GM12878 (cell line): ENCODE measurements around the gene BTG2. TPM values are rescaled to one million over a fixed set of nuclear protein-coding genes. Genes with fewer than 3 reads are reported as not detected.
A peak's percentile ranks its signal among the peaks of the same experiment; 100 is the strongest.

Experiments
- ATAC-seq: fragments of 200-7000 bp; cut with Tn5 transposase; 3 replicates; pipeline ENCODE4 v1.9.1; 2020; ENCODE audit warnings: mild to moderate bottlenecking, moderate library complexity
- BruUV-seq: library from RNA; stranded (reverse); fragments of 400-500 nt; replicated peaks from 2 replicates; lab custom pipeline; 2021; lab: Mats Ljungman, UMichigan
- CTCF ChIA-PET: fragments of 300-600 bp; sonication (Branson Sonifier 250); formaldehyde crosslinking; extraction: SDS; loops from one replicate; lab custom pipeline; 2021; ENCODE audit warnings: inconsistent platforms; lab: Yijun Ruan, JAX
- POLR2A ChIA-PET: fragments of 350-600 bp; formaldehyde crosslinking; extraction: SDS; loops from one replicate; lab custom pipeline; 2021; ENCODE audit warnings: inconsistent platforms; lab: Charles Lee
- RAD21 ChIA-PET: fragments of 300-600 bp; sonication (Branson Sonifier 250); formaldehyde crosslinking; loops from one replicate; lab custom pipeline; 2023; ENCODE audit warnings: antibody characterized with exemption; ENCODE audit not compliant: unreplicated experiment; lab: Charles Lee
- SMC1A ChIA-PET: fragments of 300-600 bp; sonication (Branson Sonifier 250); formaldehyde crosslinking; loops from one replicate; lab custom pipeline; 2023; ENCODE audit not compliant: unreplicated experiment, uncharacterized antibody; lab: Charles Lee
- DNase-seq: peaks from one replicate; pipeline ENCODE4 v3.0.0-alpha.2; 2011; ENCODE audit warnings: low read depth, low spot score
- FAIRE-seq: peaks from 3 replicates; lab custom pipeline; 2011; peaks lifted over from hg19 to GRCh38; lab: Jason Lieb, UNC
- H2AFZ ChIP-seq: 2 replicates; pipeline ENCODE4 v1.6.0; 2011; ENCODE audit warnings: low read depth, low read length, control low read depth; ENCODE audit not compliant: control insufficient read depth
- H3K27ac ChIP-seq: 2 replicates; pipeline ENCODE4 v1.5.1; 2011; ENCODE audit warnings: control low read depth; ENCODE audit not compliant: control insufficient read depth, insufficient read depth
- H3K27me3 ChIP-seq, 2 experiments: replicated peaks in 1 of 2; 2 replicates each; pipeline versions ENCODE4 v1.6.0 to v1.6.1; 2011; ENCODE audit warnings: low read length in 1 of 2; ENCODE audit not compliant: control insufficient read depth in 2 of 2, insufficient read depth in 2 of 2
- H3K36me3 ChIP-seq, 2 experiments: 2 replicates each; pipeline ENCODE4 v1.5.1; 2011; ENCODE audit warnings: low read length in 1 of 2; ENCODE audit not compliant: control insufficient read depth in 2 of 2, insufficient read depth in 2 of 2
- H3K4me1 ChIP-seq: 2 replicates; pipeline ENCODE4 v1.6.1; 2011; ENCODE audit warnings: mild to moderate bottlenecking, low read length, moderate library complexity, mixed read lengths; ENCODE audit not compliant: control insufficient read depth, insufficient read depth
- H3K4me2 ChIP-seq: 2 replicates; pipeline ENCODE4 v1.6.0; 2011; ENCODE audit warnings: control low read depth; ENCODE audit not compliant: control insufficient read depth, insufficient read depth
- H3K4me3 ChIP-seq: fragments of 200-600 bp; sonication (generic); 2 replicates; pipeline ENCODE4 v1.5.1; 2016
- H3K79me2 ChIP-seq: 2 replicates; pipeline ENCODE4 v1.6.0; 2011; ENCODE audit warnings: low read length; ENCODE audit not compliant: control insufficient read depth, insufficient read depth
- H3K9ac ChIP-seq: 2 replicates; pipeline ENCODE4 v1.8.0; 2011; ENCODE audit warnings: low read length, control low read depth, mixed read lengths; ENCODE audit not compliant: control insufficient read depth, insufficient read depth
- H3K9me3 ChIP-seq: replicated peaks from 3 replicates; pipeline ENCODE4 v1.5.1; 2011; ENCODE audit warnings: mild to moderate bottlenecking, low read length; ENCODE audit not compliant: control insufficient read depth, insufficient read depth
- H4K20me1 ChIP-seq: 2 replicates; pipeline ENCODE4 v1.6.0; 2011; ENCODE audit not compliant: control insufficient read depth, insufficient read depth
- E4F1 ChIP-seq: fragments of 450-650 bp; IDR thresholded peaks from 2 replicates; pipeline ENCODE4 v1.6.1; 2018; ENCODE audit warnings: borderline replicate concordance, mild to moderate bottlenecking; ENCODE audit not compliant: partially characterized antibody
- FOXK2 ChIP-seq: fragments of 450-650 bp; IDR thresholded peaks from 2 replicates; pipeline ENCODE4 v1.6.1; 2017; ENCODE audit warnings: mild to moderate bottlenecking, moderate library complexity
- IKZF2 ChIP-seq, 2 experiments: fragments of 450-650 bp; IDR thresholded peaks; 2 replicates each; pipeline ENCODE4 v1.6.1; 2017; ENCODE audit warnings: mild to moderate bottlenecking in 2 of 2, moderate library complexity in 2 of 2
- JUND ChIP-seq: IDR thresholded peaks from 2 replicates; pipeline ENCODE4 v1.6.1; 2012; ENCODE audit warnings: low read depth, mild to moderate bottlenecking, low read length, improper control_type of control experiment, moderate library complexity
- KLF5 ChIP-seq: fragments of 450-650 bp; IDR thresholded peaks from 2 replicates; pipeline ENCODE4 v1.6.1; 2014; ENCODE audit warnings: mild to moderate bottlenecking; ENCODE audit not compliant: partially characterized antibody
- MEF2A ChIP-seq: IDR thresholded peaks from 2 replicates; pipeline ENCODE4 v1.6.1; 2011; ENCODE audit warnings: low read depth, mild to moderate bottlenecking, low read length, moderate library complexity; ENCODE audit not compliant: insufficient read depth
- NR2C2 ChIP-seq: IDR thresholded peaks from 2 replicates; pipeline ENCODE4 v1.6.1; 2011; ENCODE audit warnings: borderline replicate concordance, low read depth; ENCODE audit not compliant: control insufficient read depth, insufficient read length
- SMC3 ChIP-seq: IDR thresholded peaks from 2 replicates; pipeline ENCODE4 v1.6.1; 2011; ENCODE audit warnings: low read length, improper control_type of control experiment, borderline replicate concordance
- USF1 ChIP-seq: IDR thresholded peaks from 2 replicates; pipeline ENCODE4 v1.6.1; 2011; ENCODE audit warnings: borderline replicate concordance, low read depth, mild to moderate bottlenecking, moderate library complexity, mixed read lengths, low read length; ENCODE audit not compliant: insufficient read depth; ENCODE audit errors: extremely low read length
- ZBTB33 ChIP-seq: fragments of 450-650 bp; IDR thresholded peaks from 2 replicates; pipeline ENCODE4 v1.6.1; 2017; ENCODE audit warnings: mild to moderate bottlenecking
- ZBTB40 ChIP-seq: fragments of 450-650 bp; IDR thresholded peaks from 2 replicates; pipeline ENCODE4 v1.6.1; 2016; ENCODE audit warnings: mild to moderate bottlenecking, moderate library complexity, borderline replicate concordance
- WGBS: methylation state at CpG from one replicate; pipeline ENCODE4 v1.1.6; 2016; ENCODE audit warnings: low lambda C conversion rate; ENCODE audit not compliant: insufficient replicate concordance, insufficient coverage; ENCODE audit errors: missing lambda C conversion rate; 5-methylcytosine and 5-hydroxymethylcytosine counted together
- in situ Hi-C: fragments of 300-500 bp; cut with MboI; formaldehyde crosslinking; loops from 9 replicates; pipeline ENCODE4 v1.14.3; 2018; ENCODE audit warnings: mixed read lengths
- intact Hi-C: fragments of 100-400 bp; cut with micrococcal nuclease; formaldehyde crosslinking; loops from one replicate; pipeline ENCODE4 v1.14.2; 2022; ENCODE audit not compliant: unreplicated experiment
- polyA plus RNA-seq, 11 experiments: library from polyadenylated mRNA; depleted of rRNA in 4 of 11; unstranded in 6 of 11; stranded (reverse) in 5 of 11; fragments of >200 nt; fragmentation: Nextera tagmentation in 4 of 11; fragmentation: Illumina TruSeq in 1 of 11; extraction: Ambion mirVana in 4 of 11; extraction: Trizol in 1 of 11; gene quantifications; 1 replicate in 1 of 11; 2 replicates in 10 of 11; pipeline versions ENCODE4 v1.2.1 to v1.2.3, GENCODE V29; 2011 to 2016; ENCODE audit warnings: inconsistent platforms in 2 of 11, missing spikeins in 2 of 11, low read depth in 1 of 11
- total RNA-seq, 4 experiments: library from RNA; depleted of rRNA in 3 of 4; stranded (reverse); fragments of >200 nt in 3 of 4; fragmentation: Illumina TruSeq in 1 of 4; extraction: Trizol in 1 of 4; gene quantifications; 2 replicates each; pipeline versions ENCODE4 v1.2.1 to v1.2.3, GENCODE V29; 2013 to 2021

BTG2 gene
- total and polyA plus RNA-seq, 10 of the 15 experiments (the other 5 are each of a cell fraction or from before 2014, with no cell fraction given): 23.3 to 160 (median 98.1) TPM

GRCh38 chr1:203282720-203283542 lies 22.4 kb upstream of the BTG2 start:
- Histone ChIP-seq H3K4me2 (peak overlapping the region; percentile 46), H3K4me3 (peak overlapping the region; percentile 13; the same call in 1 of the 2 replicates), H2AFZ (peak overlapping the region; percentile 71), H4K20me1 (no peaks in the 10 kb centered on the region), H3K9ac (peak overlapping the region; percentile 40; the same call in 1 of the 2 replicates), H3K27ac (peak overlapping the region; percentile 67), H3K27me3 (no peaks in the 10 kb centered on the region), H3K9me3 (no peaks in the 10 kb centered on the region), H3K36me3 (no peaks in the 10 kb centered on the region), H3K4me1 (peaks cover 52% of the 10 kb centered on the region), H3K79me2 (peaks cover 10% of the 10 kb centered on the region)
- in situ Hi-C loops (loop anchor here (25.0 kb wide), 1 partner anchor 1229 kb away; the partner anchor contains the start of gene MDM4), intact Hi-C loops (no loop called here)
- SMC1A ChIA-PET: interaction anchor here (0.8 to 30.2 kb wide), 10 partner anchors 9 to 194 kb away, joined by 3 to 590 read pairs (median 5); partner anchors contain the start of gene BTG2
- peak; percentile 28 for ATAC-seq
- FAIRE-seq: peak; percentile 7
- WGBS: 2% methylated on average over 11 of the region's 11 CpGs
- POLR2A ChIA-PET: interaction anchor here (0.8 to 20.0 kb wide), 7 partner anchors 4 to 41 kb away, joined by 3 to 395 read pairs (median 168); partner anchors contain the start of gene BTG2
- CTCF ChIA-PET: interaction anchor here (1.0 to 14.4 kb wide), 9 partner anchors 9 to 59 kb away, joined by 3 to 207 read pairs (median 11); no protein-coding TSS in a partner anchor
- RAD21 ChIA-PET: interaction anchor here (0.7 to 30.0 kb wide), 7 partner anchors 10 to 147 kb away, joined by 3 to 541 read pairs (median 251); partner anchors contain the start of gene BTG2
- BruUV-seq: no TSS peak
- no peak for DNase-seq
- no peak for TF ChIP-seq E4F1
- TF ChIP-seq SMC3: no peak
- no peak for TF ChIP-seq NR2C2
- no peak for TF ChIP-seq ZBTB33
- no peak for TF ChIP-seq FOXK2
- TF ChIP-seq USF1: no peak
- peak; percentile 31 to 42; a peak in 2 of 4 replicates for TF ChIP-seq IKZF2 (IDR thresholded peaks at IDR 0.05)
- no peak for TF ChIP-seq ZBTB40
- no peak for TF ChIP-seq KLF5
- no peak for TF ChIP-seq MEF2A
- no peak for TF ChIP-seq JUND
